ENCODE measurements around the gene CORO2B.

- TF ChIP-seq CTCF (IDR thresholded peaks at IDR 0.05) (no peak), POLR2A (IDR thresholded peaks at IDR 0.05) (no peak)
Observed at GRCh38 chr15:68706931-68707330, 128.1 kb downstream of the CORO2B start.
